HG02970 (cell line): Measurements from ENCODE around the gene TBC1D14.

ENCODE experiments used
- ATAC-seq: cut with Tn5 transposase; IDR thresholded peaks from one replicate; pipeline ENCODE4 v1.9.1; 2021; ENCODE audit warnings: mild to moderate bottlenecking, moderate library complexity, moderate number of reproducible peaks; ENCODE audit not compliant: unreplicated experiment, low FRiP score

The TBC1D14 gene

GRCh38 chr4:6944301-6945051 lies 34.9 kb downstream of the TBC1D14 start:
- no peak for ATAC-seq

- no peak for ATAC-seq
Observed at GRCh38 chr4:6945052-6945409, 35.4 kb downstream of the TBC1D14 start.

DNA sequence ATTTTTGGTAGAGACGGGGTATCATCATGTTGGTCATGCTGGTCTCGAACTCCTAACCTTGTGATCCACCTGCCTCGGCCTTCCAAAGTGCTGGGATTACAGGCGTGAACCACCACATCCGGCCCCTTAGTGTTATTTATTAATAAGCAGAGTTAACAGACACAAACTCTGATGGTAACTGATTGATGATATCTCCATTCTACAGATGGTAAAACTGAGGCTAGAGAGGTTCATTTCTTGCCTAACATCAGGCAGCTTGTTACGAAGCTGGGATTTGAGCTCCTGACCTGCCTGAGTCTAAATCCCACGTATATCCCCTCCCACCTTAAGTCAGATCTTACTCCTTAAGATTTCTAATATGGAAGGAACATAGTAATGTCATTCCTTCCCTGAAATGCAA lies 36.9 kb downstream of the TBC1D14 start:
- no peak for ATAC-seq

GRCh38 chr4:6948134-6948460 lies 38.5 kb downstream of the TBC1D14 start:
- no peak for ATAC-seq

- no peak for ATAC-seq
Observed at GRCh38 chr4:6951880-6952381, 42.3 kb downstream of the TBC1D14 start.

GRCh38 chr4:6953751-6954380 lies 44.2 kb downstream of the TBC1D14 start:
- no peak for ATAC-seq

GRCh38 chr4:6955261-6955911 lies 45.8 kb downstream of the TBC1D14 start:
- no peak for ATAC-seq

GRCh38 chr4:6956087-6956433 lies 46.4 kb downstream of the TBC1D14 start:
- ATAC-seq, result no peak

DNA sequence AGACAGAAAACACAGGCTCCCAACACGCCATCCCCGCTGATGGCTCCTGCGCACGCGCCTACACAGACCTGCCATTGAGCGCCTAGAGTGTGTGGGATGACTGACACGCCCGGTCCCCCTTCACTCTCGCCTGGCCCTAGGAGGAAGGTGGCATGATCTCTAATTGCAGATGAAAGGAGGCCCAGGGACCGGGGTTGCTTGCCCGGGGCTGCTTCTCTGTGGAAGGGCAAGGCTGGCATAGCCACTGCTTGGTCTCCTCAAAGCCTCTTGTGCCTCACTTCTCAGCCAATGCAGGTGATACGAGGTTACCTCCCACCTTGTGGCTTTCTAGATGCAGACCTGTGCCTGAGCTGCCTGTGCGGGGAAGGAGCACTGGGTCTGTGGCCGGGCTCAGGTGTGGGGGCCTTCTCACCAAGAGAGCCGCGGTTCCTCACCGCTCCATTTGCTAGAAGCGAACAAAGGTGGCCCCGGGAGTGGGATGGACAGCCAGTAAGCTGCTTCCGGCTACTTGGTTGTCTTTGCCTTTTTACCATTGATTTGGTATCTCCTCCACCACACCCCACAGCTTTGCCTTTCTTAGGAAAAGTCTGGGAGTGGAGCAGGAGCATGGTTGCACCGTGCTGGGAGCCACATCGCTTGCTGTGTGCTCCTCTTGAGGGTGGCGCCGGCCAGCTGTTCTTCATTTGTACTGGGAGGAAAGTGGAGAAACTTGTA lies 47.0 kb downstream of the TBC1D14 start:
- no peak for ATAC-seq

DNA sequence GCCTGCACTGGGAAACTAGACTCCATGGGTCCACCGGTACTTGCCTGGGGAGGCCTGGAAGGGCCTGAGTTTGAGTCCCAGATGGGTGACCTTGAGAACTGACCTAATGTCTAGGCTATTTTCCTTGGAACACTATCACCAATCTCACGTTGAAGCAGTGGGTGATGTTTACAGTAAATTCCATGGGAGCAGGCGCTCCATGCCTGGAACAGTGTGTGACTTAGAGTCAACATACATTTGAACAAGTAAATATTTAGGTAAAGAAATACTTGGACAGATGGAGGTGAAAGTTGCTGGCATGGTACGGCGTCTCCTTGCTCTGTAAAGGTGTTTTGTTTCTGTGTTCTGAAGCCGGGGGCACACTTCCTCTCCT lies 47.5 kb downstream of the TBC1D14 start:
- no peak for ATAC-seq

GRCh38 chr4:6957994-6958393 lies 48.4 kb downstream of the TBC1D14 start:
- no peak for ATAC-seq

GRCh38 chr4:6959261-6959660 lies 49.6 kb downstream of the TBC1D14 start:
- no peak for ATAC-seq

DNA sequence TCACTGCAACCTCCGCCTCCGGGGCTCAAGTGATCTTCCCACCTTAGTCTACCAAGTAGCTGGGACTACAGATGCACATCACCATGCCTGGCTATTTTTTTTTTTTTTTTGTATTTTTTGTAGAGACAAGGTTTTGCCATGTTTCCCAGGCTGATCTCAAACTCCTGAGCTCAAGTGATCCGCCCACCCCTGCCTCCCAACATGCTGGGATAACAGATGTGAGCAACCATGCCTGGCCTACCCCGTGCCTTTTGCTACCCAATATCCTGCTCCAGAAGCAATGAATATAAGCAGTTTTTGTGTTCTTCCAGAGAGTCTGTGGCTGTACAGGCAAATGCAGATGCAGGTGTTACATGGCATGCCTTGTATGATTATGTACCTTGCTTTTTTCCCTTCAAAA lies 50.5 kb downstream of the TBC1D14 start:
- no peak for ATAC-seq

- no peak for ATAC-seq
Observed at GRCh38 chr4:6960628-6961412, 51.2 kb downstream of the TBC1D14 start.

DNA sequence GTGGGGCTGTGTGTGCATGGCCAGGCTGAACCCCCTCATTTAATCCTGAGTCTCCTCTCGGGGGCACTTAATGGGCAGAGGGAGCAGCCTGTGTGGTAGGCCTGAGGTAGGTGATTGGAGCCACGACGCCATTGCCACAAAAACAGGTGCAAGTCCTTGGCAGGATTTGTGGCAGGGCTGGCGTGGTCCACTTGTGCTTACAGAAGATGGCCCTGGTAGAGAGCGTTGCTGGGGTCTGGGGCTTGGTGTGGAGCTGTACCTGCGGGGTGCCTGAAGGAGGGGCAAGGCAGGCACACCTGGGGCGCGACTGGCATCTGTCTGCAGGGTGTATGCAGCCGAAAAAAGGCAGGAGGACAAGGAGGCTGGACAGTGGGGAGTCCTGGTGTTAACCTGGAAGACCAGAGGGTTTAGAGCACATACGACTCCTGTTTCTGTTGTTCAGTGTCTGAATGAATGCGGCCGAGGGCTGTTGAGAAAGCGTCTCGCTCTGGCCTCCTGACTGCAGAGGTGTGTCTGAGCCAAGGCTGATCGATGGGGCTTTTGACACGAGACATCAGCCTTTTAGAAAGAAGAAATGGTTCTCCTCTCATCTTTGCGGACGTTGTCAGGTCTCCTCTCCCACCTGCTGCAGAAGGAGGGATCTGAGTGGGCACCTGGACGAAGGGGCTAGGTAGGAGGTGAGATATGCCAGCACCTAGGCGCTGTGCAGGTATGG lies 52.0 kb downstream of the TBC1D14 start:
- ATAC-seq, result no peak

DNA sequence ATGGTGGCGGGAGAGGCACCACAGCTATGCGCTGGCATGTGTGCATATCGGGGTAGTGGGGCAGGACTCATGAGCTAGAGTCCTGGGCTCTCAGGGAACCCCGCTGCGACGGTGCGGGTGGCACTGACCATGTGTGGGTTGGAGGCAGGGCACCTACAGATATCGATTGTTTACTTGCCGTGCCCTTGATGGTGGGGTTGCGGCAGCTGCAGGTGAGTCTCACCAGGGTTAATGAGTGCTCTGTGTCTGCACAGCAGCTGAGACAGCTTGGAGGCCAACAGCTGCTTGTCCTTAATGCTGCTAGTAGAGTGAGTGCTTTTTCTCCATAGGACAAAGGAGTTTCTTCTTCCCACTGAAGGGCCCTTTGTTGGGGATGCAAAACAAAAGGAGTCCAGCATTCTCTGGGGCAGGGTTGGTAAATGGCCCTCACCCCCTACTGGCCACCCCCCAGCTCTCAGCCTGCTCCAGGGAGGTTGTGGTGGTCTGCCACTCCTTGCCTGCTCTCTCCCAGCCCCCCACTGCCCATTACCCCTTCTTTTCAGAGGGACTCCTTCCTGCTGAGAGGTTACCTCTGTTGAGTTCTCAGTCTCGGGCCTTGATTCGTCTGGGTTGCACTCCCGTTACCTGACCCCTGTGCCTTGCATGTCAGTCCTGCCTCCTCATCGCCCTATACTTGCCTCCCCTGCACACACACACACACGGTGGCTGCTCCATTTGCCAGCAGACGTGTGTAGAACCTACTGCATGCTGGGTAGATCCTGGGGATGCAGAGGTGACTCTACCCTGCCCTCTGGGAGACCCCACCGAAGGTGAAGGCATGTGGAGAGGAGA lies 52.8 kb downstream of the TBC1D14 start:
- no peak for ATAC-seq

DNA sequence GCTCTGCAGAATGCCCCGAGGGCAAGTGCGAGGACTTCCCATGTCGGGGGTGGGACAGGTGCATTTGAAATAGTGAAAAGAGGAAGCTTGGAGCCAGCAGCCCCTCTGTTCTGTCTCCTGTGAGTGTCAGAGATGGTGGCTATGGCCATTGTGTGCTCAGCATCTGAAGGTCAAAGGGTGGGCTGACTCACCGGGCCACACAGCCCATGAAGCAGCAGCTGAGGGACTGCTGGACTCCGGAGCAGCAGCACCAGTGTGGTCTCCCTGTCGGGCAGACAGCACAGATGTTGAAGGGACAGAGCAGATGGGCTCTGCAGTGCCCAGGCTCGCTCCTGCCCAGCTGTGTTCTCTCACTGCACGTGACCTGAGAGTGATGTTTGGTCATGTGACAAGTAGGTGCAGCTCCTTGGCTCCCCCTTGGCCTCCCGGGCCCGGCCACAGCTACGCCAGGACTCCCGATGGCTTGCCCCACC lies 53.5 kb downstream of the TBC1D14 start:
- ATAC-seq, result no peak

GRCh38 chr4:6964858-6965257 lies 55.2 kb downstream of the TBC1D14 start:
- ATAC-seq, result no peak

GRCh38 chr4:6965329-6965728 lies 55.7 kb downstream of the TBC1D14 start:
- no peak for ATAC-seq
